DMS79 (cell line): ENCODE data around the gene LHFPL2.
"Not testable (repeated sequence)": the region's sequence is repeated elsewhere in the genome, so short reads cannot be mapped to it uniquely, and the experiment has no call there.

Source experiments
- DNase-seq: peaks from one replicate; lab custom pipeline; 2025; lab: John Stamatoyannopoulos, UW

LHFPL2 gene

GRCh38 chr5:78467140-78467539, 181.4 kb downstream of the LHFPL2 start:
- DNase-seq, result no peak

GRCh38 chr5:78458843-78459242, 189.7 kb downstream of the LHFPL2 start:
- DNase-seq, result no peak

DNA sequence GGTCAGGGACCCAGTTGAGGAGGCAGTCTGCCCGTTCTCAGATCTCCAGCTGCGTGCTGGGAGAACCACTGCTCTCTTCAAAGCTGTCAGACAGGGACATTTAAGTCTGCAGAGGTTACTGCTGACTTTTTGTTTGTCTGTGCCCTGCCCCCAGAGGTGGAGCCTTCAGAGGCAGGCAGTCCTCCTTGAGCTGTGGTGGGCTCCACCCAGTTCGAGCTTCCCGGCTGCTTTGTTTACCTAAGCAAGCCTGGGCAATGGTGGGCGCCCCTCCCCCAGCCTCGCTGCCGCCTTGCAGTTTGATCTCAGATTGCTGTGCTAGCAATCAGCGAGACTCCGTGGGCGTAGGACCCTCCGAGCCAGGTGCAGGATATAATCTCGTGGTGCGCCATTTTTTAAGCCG, 191.1 kb downstream of the LHFPL2 start:
- DNase-seq, result not testable (repeated sequence)

- no peak for DNase-seq
Measured at GRCh38 chr5:78449103-78449502, 199.5 kb downstream of the LHFPL2 start.

- no peak for DNase-seq
Measured at GRCh38 chr5:78447775-78448424, 200.7 kb downstream of the LHFPL2 start.
